Measurements from ENCODE around the gene SMIM21.

GRCh38 chr18:75377258-75377657, 50.2 kb downstream of the SMIM21 start:
- TF ChIP-seq, protein P1, sequence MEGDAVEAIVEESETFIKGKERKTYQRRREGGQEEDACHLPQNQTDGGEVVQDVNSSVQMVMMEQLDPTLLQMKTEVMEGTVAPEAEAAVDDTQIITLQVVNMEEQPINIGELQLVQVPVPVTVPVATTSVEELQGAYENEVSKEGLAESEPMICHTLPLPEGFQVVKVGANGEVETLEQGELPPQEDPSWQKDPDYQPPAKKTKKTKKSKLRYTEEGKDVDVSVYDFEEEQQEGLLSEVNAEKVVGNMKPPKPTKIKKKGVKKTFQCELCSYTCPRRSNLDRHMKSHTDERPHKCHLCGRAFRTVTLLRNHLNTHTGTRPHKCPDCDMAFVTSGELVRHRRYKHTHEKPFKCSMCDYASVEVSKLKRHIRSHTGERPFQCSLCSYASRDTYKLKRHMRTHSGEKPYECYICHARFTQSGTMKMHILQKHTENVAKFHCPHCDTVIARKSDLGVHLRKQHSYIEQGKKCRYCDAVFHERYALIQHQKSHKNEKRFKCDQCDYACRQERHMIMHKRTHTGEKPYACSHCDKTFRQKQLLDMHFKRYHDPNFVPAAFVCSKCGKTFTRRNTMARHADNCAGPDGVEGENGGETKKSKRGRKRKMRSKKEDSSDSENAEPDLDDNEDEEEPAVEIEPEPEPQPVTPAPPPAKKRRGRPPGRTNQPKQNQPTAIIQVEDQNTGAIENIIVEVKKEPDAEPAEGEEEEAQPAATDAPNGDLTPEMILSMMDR (IDR thresholded peaks at IDR 0.05): no peak
- TF ChIP-seq POLR2A (IDR thresholded peaks at IDR 0.05): no peak
